ENCODE measurements around the gene KCNIP4. TPM values are rescaled to one million over a fixed set of nuclear protein-coding genes. Genes with fewer than 3 reads are reported as not detected.
A peak's percentile ranks its signal among the peaks of the same experiment; 100 is the strongest.

The KCNIP4 gene
- total RNA-seq, 4 donors from 2014 or later = 0.19 TPM; not detected in 3

DNA sequence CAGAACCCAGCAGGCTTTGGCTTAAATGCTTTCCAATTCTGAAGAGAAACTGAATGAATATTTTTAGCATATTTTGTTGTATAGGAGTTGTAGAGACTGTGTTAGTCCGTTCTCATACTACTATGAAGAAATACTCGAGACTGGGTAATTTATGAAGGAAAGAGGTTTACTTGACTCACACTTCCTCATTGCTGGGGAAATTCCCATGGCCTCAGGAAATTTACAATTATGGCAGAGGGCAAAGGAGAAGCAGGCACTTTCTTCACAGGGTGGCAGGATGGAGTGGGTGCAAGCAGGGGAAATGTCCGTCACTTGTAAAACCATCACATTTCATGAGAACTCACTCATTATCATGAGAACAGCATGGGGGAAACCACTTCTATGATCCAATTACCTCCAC, 956.6 kb downstream of the KCNIP4 start:
- 39 to 66% methylated on average over 3 of the region's 3 CpGs for WGBS, 2 donors
- Histone ChIP-seq H3K27me3 (no peaks in the 10 kb centered on the region), H3K4me1 (no peaks in the 10 kb centered on the region), H3K9me3 (no peaks in the 10 kb centered on the region), H3K36me3 (no peaks in the 10 kb centered on the region), H3K4me3 (no peak overlapping the region), H3K27ac (no peak overlapping the region)
- intact Hi-C loops (cut with DNase I) = no loop called here
- no peak for DNase-seq
- TF ChIP-seq, protein P1, sequence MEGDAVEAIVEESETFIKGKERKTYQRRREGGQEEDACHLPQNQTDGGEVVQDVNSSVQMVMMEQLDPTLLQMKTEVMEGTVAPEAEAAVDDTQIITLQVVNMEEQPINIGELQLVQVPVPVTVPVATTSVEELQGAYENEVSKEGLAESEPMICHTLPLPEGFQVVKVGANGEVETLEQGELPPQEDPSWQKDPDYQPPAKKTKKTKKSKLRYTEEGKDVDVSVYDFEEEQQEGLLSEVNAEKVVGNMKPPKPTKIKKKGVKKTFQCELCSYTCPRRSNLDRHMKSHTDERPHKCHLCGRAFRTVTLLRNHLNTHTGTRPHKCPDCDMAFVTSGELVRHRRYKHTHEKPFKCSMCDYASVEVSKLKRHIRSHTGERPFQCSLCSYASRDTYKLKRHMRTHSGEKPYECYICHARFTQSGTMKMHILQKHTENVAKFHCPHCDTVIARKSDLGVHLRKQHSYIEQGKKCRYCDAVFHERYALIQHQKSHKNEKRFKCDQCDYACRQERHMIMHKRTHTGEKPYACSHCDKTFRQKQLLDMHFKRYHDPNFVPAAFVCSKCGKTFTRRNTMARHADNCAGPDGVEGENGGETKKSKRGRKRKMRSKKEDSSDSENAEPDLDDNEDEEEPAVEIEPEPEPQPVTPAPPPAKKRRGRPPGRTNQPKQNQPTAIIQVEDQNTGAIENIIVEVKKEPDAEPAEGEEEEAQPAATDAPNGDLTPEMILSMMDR (IDR thresholded peaks at IDR 0.05) = no peak
- TF ChIP-seq POLR2A (IDR thresholded peaks at IDR 0.05) = no peak

DNA sequence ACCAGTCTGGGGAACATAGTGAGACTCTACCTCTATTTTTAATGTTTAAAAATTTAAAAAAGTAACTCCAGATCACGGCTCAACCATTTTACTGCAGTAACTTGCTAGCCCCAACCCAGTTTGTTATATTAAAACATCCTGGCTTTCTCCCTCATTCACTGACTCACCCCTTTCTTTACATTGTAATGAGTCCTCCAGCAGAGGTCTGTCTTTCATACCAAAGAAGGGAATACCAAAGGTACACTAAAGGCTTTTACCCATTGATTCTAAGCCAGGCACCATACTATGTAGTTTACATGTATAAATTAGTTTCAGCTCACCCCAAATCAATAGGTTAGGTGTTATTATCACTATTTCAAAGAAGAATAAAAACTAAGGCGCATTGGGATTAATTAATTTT, 961.4 kb downstream of the KCNIP4 start:
- Histone ChIP-seq H3K9me3 (no peaks in the 10 kb centered on the region), H3K27me3 (peaks cover 0 to 13% (median 0%) of the 10 kb centered on the region in 4 donors), H3K36me3 (no peaks in the 10 kb centered on the region), H3K4me1 (peaks cover 0 to 8% (median 0%) of the 10 kb centered on the region in 3 donors), H3K4me3 (no peak overlapping the region), H3K27ac (no peak overlapping the region)
- WGBS, 2 donors = 79 to 87% methylated on average over 2 of the region's 2 CpGs
- no peak for DNase-seq
- intact Hi-C loops (cut with DNase I) = no loop called here
- TF ChIP-seq POLR2A (IDR thresholded peaks at IDR 0.05) = no peak
- TF ChIP-seq, protein P1 (IDR thresholded peaks at IDR 0.05) = no peak

DNA sequence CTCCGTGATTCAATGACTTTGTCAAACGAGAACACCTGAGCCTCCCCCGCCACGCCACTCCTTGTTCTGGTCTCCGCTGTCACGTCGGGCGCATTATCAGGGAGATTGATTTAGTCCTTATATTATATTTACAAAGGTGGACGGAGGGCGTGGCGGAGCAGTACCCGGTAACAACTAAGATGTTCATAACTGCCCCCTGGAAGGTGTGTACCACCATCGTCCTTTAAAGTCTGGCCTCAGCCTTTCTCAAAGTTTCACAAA, 964.1 kb downstream of the KCNIP4 start:
- H3K4me3 ChIP-seq = peak overlapping the region in 2 of 4 donors; percentile 27 to 49
- 37 to 44% methylated on average over 5 to 10 of the region's 13 CpGs for WGBS, 2 donors

DNA sequence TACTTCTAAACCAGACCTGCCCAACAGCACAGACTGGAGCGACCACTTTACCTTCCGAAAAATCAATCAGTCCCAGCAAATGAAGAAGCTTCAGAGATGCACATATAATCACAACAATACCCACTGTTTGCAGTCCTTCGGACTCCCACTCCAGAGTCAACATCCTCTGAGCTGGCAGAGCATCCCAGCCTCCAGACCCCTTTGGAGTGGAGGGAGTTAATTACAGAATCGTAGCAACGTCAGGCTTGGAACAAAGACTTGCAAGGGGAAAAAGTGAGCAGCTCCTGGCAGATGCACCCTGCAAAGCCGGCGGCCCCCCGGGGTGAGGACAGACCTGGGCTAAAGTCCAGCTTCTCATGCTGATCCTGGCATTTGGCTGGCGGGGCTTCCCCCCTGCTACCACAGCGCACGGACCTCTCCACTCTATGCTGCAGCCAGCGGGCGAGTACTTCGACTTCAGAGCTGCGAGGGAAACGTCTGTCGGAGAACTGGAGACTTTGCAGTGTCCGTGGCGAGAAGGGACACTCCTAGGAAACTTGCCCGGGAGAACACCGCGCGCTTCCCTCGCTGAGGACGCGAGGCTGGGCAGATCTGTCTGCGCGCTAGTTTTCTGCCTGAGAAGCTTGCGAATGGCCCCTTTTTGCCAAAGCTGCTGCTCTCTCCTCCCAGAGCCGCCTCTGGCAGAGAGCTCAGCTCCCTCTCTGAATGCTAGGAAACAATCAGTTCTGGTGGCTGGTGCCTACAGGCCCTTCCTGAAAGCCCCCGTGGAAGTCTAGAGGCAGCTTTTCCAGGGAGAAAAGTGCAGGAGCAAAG, 964.6 kb downstream of the KCNIP4 start:
- H3K4me3 ChIP-seq = peak overlapping the region in 3 of 4 donors; percentile 3 to 49 (median 27)
- no peak for TF ChIP-seq POLR2A (IDR thresholded peaks at IDR 0.05)
- TF ChIP-seq, protein P1 (IDR thresholded peaks at IDR 0.05) = no peak
- WGBS, 2 donors = 6 to 18% methylated on average over 5 to 22 of the region's 31 CpGs
- H3K36me3 ChIP-seq = no peaks in the 10 kb centered on the region
- intact Hi-C loops (cut with DNase I) = no loop called here
- no peak for DNase-seq
- peaks cover 0 to 13% (median 0%) of the 10 kb centered on the region in 4 donors for H3K27me3 ChIP-seq
- no peak overlapping the region for H3K27ac ChIP-seq
- H3K4me1 ChIP-seq = peaks cover 0 to 8% (median 0%) of the 10 kb centered on the region in 3 donors
- H3K9me3 ChIP-seq = no peaks in the 10 kb centered on the region

More for the DNA sequence above, 964.1 kb downstream of the KCNIP4 start:
- intact Hi-C loops (cut with DNase I) = no loop called here
- H3K27me3 ChIP-seq = peaks cover 0 to 13% (median 0%) of the 10 kb centered on the region in 4 donors
- H3K9me3 ChIP-seq = no peaks in the 10 kb centered on the region
- H3K4me1 ChIP-seq = peaks cover 0 to 8% (median 0%) of the 10 kb centered on the region in 3 donors
- DNase-seq = no peak
- H3K27ac ChIP-seq = no peak overlapping the region
- no peaks in the 10 kb centered on the region for H3K36me3 ChIP-seq
- TF ChIP-seq, protein P1 (IDR thresholded peaks at IDR 0.05) = no peak
- no peak for TF ChIP-seq POLR2A (IDR thresholded peaks at IDR 0.05)

DNA sequence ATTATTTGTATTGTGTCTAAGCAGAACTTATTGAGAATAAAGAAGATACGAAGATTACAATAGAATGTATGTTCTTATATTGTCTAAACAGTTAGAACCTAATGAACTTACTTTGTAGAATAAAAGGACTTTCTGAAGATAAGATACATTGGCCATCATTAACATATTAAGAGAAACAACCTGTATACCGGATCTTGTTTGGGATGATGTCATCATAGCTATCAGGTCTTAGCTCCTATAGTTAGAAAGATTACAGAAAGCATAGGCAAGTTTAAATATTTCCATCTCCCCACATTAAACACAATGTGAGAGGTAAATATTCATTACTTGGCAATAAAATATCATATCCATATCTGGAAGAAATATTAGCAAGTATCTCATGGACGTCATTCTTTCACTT, 966.0 kb downstream of the KCNIP4 start:
- Histone ChIP-seq H3K27me3 (peaks cover 0 to 13% (median 0%) of the 10 kb centered on the region in 4 donors), H3K9me3 (no peaks in the 10 kb centered on the region), H3K27ac (no peak overlapping the region), H3K4me3 (no peak overlapping the region), H3K4me1 (peaks cover 0 to 8% (median 0%) of the 10 kb centered on the region in 3 donors), H3K36me3 (no peaks in the 10 kb centered on the region)
- TF ChIP-seq, protein P1 (IDR thresholded peaks at IDR 0.05) = no peak
- no peak for TF ChIP-seq POLR2A (IDR thresholded peaks at IDR 0.05)
- DNase-seq = no peak
- intact Hi-C loops (cut with DNase I) = no loop called here
- 68 to 72% methylated on average over 3 of the region's 3 CpGs for WGBS, 2 donors
